IMR-90 (cell line): Measurements from ENCODE around the gene GJA4. TPM values are rescaled to one million over a fixed set of nuclear protein-coding genes. Genes with fewer than 3 reads are reported as not detected.

Source experiments
- ATAC-seq: fragments of 200-7000 bp; cut with Tn5 transposase; 2 replicates; pipeline ENCODE4 v1.9.1; 2020; ENCODE audit warnings: low read depth, mild to moderate bottlenecking, moderate library complexity
- BruUV-seq: library from RNA; stranded (reverse); fragments of 400-500 nt; replicated peaks from 2 replicates; lab custom pipeline; 2021; lab: Mats Ljungman, UMichigan
- CTCF ChIA-PET: fragments of 300-600 bp; formaldehyde crosslinking; extraction: SDS; loops from one replicate; lab custom pipeline; 2021; ENCODE audit warnings: antibody characterized with exemption; lab: Yijun Ruan, JAX
- POLR2A ChIA-PET: fragments of 300-600 bp; sonication (Branson Sonifier 250); formaldehyde crosslinking; loops from one replicate; lab custom pipeline; 2022; ENCODE audit warnings: antibody characterized with exemption; ENCODE audit not compliant: unreplicated experiment; lab: Charles Lee
- DNase-seq: peaks from one replicate; pipeline ENCODE4 v3.0.0; 2013
- H2AFZ ChIP-seq: replicated peaks from 2 replicates; pipeline ENCODE3; 2013; ENCODE audit warnings: low read length, mild to moderate bottlenecking; ENCODE audit not compliant: poor library complexity
- H2AK5ac ChIP-seq: 2 replicates; pipeline ENCODE4 v1.6.1; 2013; ENCODE audit warnings: low read depth, low read length, inconsistent platforms
- H2AK9ac ChIP-seq: replicated peaks from 2 replicates; pipeline ENCODE3; 2013; ENCODE audit warnings: mild to moderate bottlenecking, low read depth, low read length, moderate library complexity; ENCODE audit not compliant: poor library complexity
- H2BK120ac ChIP-seq: 2 replicates; pipeline ENCODE4 v1.6.1; 2013; ENCODE audit warnings: low read depth, low read length, inconsistent platforms
- H2BK15ac ChIP-seq: 3 replicates; pipeline ENCODE4 v1.6.1; 2013; ENCODE audit warnings: low read depth, low read length, inconsistent platforms
- H2BK20ac ChIP-seq: 2 replicates; pipeline ENCODE4 v1.6.1; 2013; ENCODE audit warnings: low read depth, mild to moderate bottlenecking, inconsistent platforms, low read length, moderate library complexity
- H2BK5ac ChIP-seq: 2 replicates; pipeline ENCODE4 v1.6.1; 2013; ENCODE audit warnings: mild to moderate bottlenecking, low read depth, low read length, inconsistent platforms; ENCODE audit not compliant: poor library complexity, severe bottlenecking
- H3K14ac ChIP-seq: replicated peaks from 2 replicates; pipeline ENCODE4 v1.6.1; 2013; ENCODE audit warnings: low read depth, low read length, inconsistent platforms
- H3K18ac ChIP-seq: 2 replicates; pipeline ENCODE4 v1.6.1; 2013; ENCODE audit warnings: low read depth, low read length, control low read depth
- H3K23ac ChIP-seq: 2 replicates; pipeline ENCODE4 v1.6.1; 2013; ENCODE audit warnings: low read depth, low read length, inconsistent platforms
- H3K27ac ChIP-seq: 2 replicates; pipeline ENCODE4 v1.5.1; 2013; ENCODE audit warnings: mild to moderate bottlenecking, control low read depth, low read length; ENCODE audit not compliant: insufficient read depth
- H3K27me3 ChIP-seq: 2 replicates; pipeline ENCODE4 v1.6.1; 2013; ENCODE audit warnings: low read length; ENCODE audit not compliant: control insufficient read depth, insufficient read depth
- H3K36me3 ChIP-seq: 2 replicates; pipeline ENCODE4 v1.6.1; 2013; ENCODE audit warnings: low read length, mixed read lengths; ENCODE audit not compliant: control insufficient read depth, insufficient read depth
- H3K4ac ChIP-seq: 2 replicates; pipeline ENCODE4 v1.6.1; 2013; ENCODE audit warnings: low read depth, low read length, inconsistent platforms
- H3K4me1 ChIP-seq: 2 replicates; pipeline ENCODE4 v1.6.1; 2013; ENCODE audit warnings: low read length, mixed read lengths; ENCODE audit not compliant: control insufficient read depth, insufficient read depth
- H3K4me2 ChIP-seq: 2 replicates; pipeline ENCODE4 v1.6.1; 2013; ENCODE audit warnings: low read depth, mild to moderate bottlenecking, control low read depth, low read length, moderate library complexity
- H3K4me3 ChIP-seq: 2 replicates; pipeline ENCODE4 v1.5.1; 2013; ENCODE audit warnings: low read depth, mild to moderate bottlenecking, control low read depth, low read length, moderate library complexity; ENCODE audit not compliant: insufficient read depth
- H3K56ac ChIP-seq: 2 replicates; pipeline ENCODE4 v1.6.1; 2013; ENCODE audit warnings: low read length, inconsistent platforms; ENCODE audit not compliant: insufficient read depth; ENCODE audit errors: extremely low read depth
- H3K79me1 ChIP-seq, 2 experiments: 2 replicates each; pipeline ENCODE4 v1.6.1; 2013; ENCODE audit warnings: low read length in 2 of 2, inconsistent platforms in 1 of 2, low read depth in 1 of 2
- H3K9ac ChIP-seq: 2 replicates; pipeline ENCODE4 v1.6.1; 2013; ENCODE audit warnings: low read depth, low read length, control low read depth
- H3K9me1 ChIP-seq: 2 replicates; pipeline ENCODE4 v1.6.1; 2013; ENCODE audit warnings: low read length, inconsistent platforms; ENCODE audit not compliant: insufficient read depth
- H3K9me3 ChIP-seq: 2 replicates; pipeline ENCODE4 v1.6.1; 2013; ENCODE audit warnings: low read length; ENCODE audit not compliant: control insufficient read depth, insufficient read depth
- H4K20me1 ChIP-seq: 2 replicates; pipeline ENCODE4 v1.6.1; 2013; ENCODE audit warnings: low read length, inconsistent platforms; ENCODE audit not compliant: insufficient read depth
- H4K5ac ChIP-seq: 2 replicates; pipeline ENCODE4 v1.6.1; 2013; ENCODE audit warnings: mild to moderate bottlenecking, low read depth, low read length, control low read depth
- H4K8ac ChIP-seq, 2 experiments: 2 replicates each; pipeline ENCODE4 v1.6.1; 2013; ENCODE audit warnings: low read depth in 2 of 2, low read length in 2 of 2, control low read depth in 1 of 2, inconsistent platforms in 1 of 2
- H4K91ac ChIP-seq: 2 replicates; pipeline ENCODE4 v1.6.1; 2013; ENCODE audit warnings: low read depth, low read length, inconsistent platforms; ENCODE audit not compliant: insufficient read depth
- BHLHE40 ChIP-seq: fragments of 150-350 bp; IDR thresholded peaks from 2 replicates; pipeline ENCODE4 v1.6.1; 2016; ENCODE audit warnings: mild to moderate bottlenecking, low read depth, low read length
- CEBPB ChIP-seq: IDR thresholded peaks from 2 replicates; pipeline ENCODE4 v1.6.1; 2012; ENCODE audit warnings: low read depth, low read length, improper control_type of control experiment
- CHD1 ChIP-seq: IDR thresholded peaks from 2 replicates; pipeline ENCODE4 v1.6.1; 2012; ENCODE audit warnings: low read depth, low read length, improper control_type of control experiment
- MAFK ChIP-seq: IDR thresholded peaks from 2 replicates; pipeline ENCODE4 v1.6.1; 2012; ENCODE audit warnings: low read depth, low read length, improper control_type of control experiment
- MXI1 ChIP-seq: IDR thresholded peaks from 2 replicates; pipeline ENCODE4 v1.6.1; 2012; ENCODE audit warnings: low read depth, mild to moderate bottlenecking, low read length, moderate library complexity, borderline replicate concordance
- RAD21 ChIP-seq: IDR thresholded peaks from 2 replicates; pipeline ENCODE4 v1.6.1; 2012; ENCODE audit warnings: low read length, improper control_type of control experiment
- RCOR1 ChIP-seq: IDR thresholded peaks from 2 replicates; pipeline ENCODE4 v1.6.1; 2012; ENCODE audit warnings: mild to moderate bottlenecking, low read length, improper control_type of control experiment; ENCODE audit not compliant: insufficient replicate concordance
- SMC3 ChIP-seq: fragments of 150-350 bp; IDR thresholded peaks from 2 replicates; pipeline ENCODE4 v1.6.1; 2016; ENCODE audit warnings: low read depth, mild to moderate bottlenecking, antibody characterized with exemption, low read length, moderate library complexity
- WGBS, 2 experiments: methylation state at CpG; one replicate each; pipeline versions ENCODE4 v1.1.5 to v1.1.7; 2013; ENCODE audit warnings: missing lambda C conversion rate in 2 of 2; ENCODE audit not compliant: insufficient read length in 1 of 2; ENCODE audit errors: extremely low coverage in 2 of 2; 5-methylcytosine and 5-hydroxymethylcytosine counted together
- dilution Hi-C: fragments of 300-500 bp; cut with HindIII; formaldehyde crosslinking; loops from one replicate; pipeline ENCODE4 v1.14.3; 2018; ENCODE audit warnings: low sequenced_read_pairs; ENCODE audit not compliant: unreplicated experiment
- in situ Hi-C: fragments of 300-500 bp; cut with MboI; formaldehyde crosslinking; loops from 3 replicates; pipeline ENCODE4 v1.14.3; 2019; ENCODE audit warnings: low sequenced_read_pairs, inconsistent platforms, mixed read lengths
- intact Hi-C: fragments of 100-400 bp; cut with micrococcal nuclease; formaldehyde crosslinking; loops from 2 replicates; pipeline ENCODE4 v1.10.0; 2022
- polyA plus RNA-seq, 3 experiments: library from polyadenylated mRNA; depleted of rRNA; stranded (reverse); fragments of >200 nt; gene quantifications; 2 replicates each; pipeline ENCODE4 v1.2.3, GENCODE V29; 2012; ENCODE audit warnings: low replicate concordance in 1 of 3
- total RNA-seq: library from RNA; depleted of rRNA; stranded (reverse); fragments of >200 nt; gene quantifications from 2 replicates; pipeline ENCODE4 v1.2.3, GENCODE V29; 2012
- TF ChIP-seq, protein P1 (sequence below): fragments of 150-350 bp; IDR thresholded peaks from 2 replicates; pipeline ENCODE4 v1.6.1; 2016; ENCODE audit warnings: low read depth, mild to moderate bottlenecking, low read length, moderate library complexity, borderline replicate concordance

The GJA4 gene
- total and polyA plus RNA-seq, 2 of the 4 experiments (the other 2 are of a cell fraction), result not detected

- Histone ChIP-seq H3K23ac (no peak overlapping the region), H3K4me2 (no peak overlapping the region), H2AK5ac (no peak overlapping the region), H2AK9ac (no peak overlapping the region), H3K27ac (no peak overlapping the region), H3K4ac (no peak overlapping the region), H4K5ac (no peak overlapping the region), H3K9ac (no peak overlapping the region), H2BK15ac (no peak overlapping the region), H3K27me3 (no peaks in the 10 kb centered on the region), H3K79me1 (no peaks in the 10 kb centered on the region), H3K18ac (no peak overlapping the region), H3K36me3 (no peaks in the 10 kb centered on the region), H3K56ac (no peak overlapping the region), H2BK120ac (no peak overlapping the region), H3K14ac (no peak overlapping the region), H4K91ac (no peak overlapping the region), H3K4me1 (no peaks in the 10 kb centered on the region), H3K9me3 (no peaks in the 10 kb centered on the region), H3K9me1 (no peaks in the 10 kb centered on the region; the same call in 1 of the 2 replicates), H2AFZ (no peak overlapping the region), H2BK5ac (no peak overlapping the region), H4K8ac (no peak overlapping the region), H4K20me1 (no peaks in the 10 kb centered on the region), H2BK20ac (no peak overlapping the region), H3K4me3 (no peak overlapping the region)
- no peak for TF ChIP-seq MXI1
- TF ChIP-seq MAFK, result no peak
- no peak for TF ChIP-seq RCOR1
- TF ChIP-seq CEBPB, result no peak
- no peak for TF ChIP-seq BHLHE40
- no peak for TF ChIP-seq RAD21
- TF ChIP-seq SMC3, result no peak
- TF ChIP-seq, protein P1, sequence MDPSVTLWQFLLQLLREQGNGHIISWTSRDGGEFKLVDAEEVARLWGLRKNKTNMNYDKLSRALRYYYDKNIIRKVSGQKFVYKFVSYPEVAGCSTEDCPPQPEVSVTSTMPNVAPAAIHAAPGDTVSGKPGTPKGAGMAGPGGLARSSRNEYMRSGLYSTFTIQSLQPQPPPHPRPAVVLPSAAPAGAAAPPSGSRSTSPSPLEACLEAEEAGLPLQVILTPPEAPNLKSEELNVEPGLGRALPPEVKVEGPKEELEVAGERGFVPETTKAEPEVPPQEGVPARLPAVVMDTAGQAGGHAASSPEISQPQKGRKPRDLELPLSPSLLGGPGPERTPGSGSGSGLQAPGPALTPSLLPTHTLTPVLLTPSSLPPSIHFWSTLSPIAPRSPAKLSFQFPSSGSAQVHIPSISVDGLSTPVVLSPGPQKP, result no peak
- TF ChIP-seq CHD1, result no peak
- ChIA-PET POLR2A (no interaction called here), CTCF (interaction anchor here (0.6 to 1.3 kb wide), 2 partner anchors 12 to 464 kb away, joined by 4 to 5 read pairs; no protein-coding TSS in a partner anchor)
- ATAC-seq, result no peak
- intact Hi-C loops, result no loop called here
- DNase-seq, result no peak
- in situ Hi-C loops, result no loop called here
- WGBS, 2 experiments, result 17% methylated on average over 1 of the region's 5 CpGs; no CpG with 5 or more reads in 1 of the 2 experiments
- BruUV-seq, result no TSS peak
- dilution Hi-C loops, result no loop called here
Observed at GRCh38 chr1:34827341-34827941, 34.6 kb downstream of the GJA4 start.
